IMR-90 (cell line): Measurements from ENCODE around the gene PADI1. TPM values are rescaled to one million over a fixed set of nuclear protein-coding genes. Genes with fewer than 3 reads are reported as not detected.

Experiments used
- ATAC-seq: fragments of 200-7000 bp; cut with Tn5 transposase; 2 replicates; pipeline ENCODE4 v1.9.1; 2020; ENCODE audit warnings: low read depth, mild to moderate bottlenecking, moderate library complexity
- BruUV-seq: library from RNA; stranded (reverse); fragments of 400-500 nt; replicated peaks from 2 replicates; lab custom pipeline; 2021; lab: Mats Ljungman, UMichigan
- CTCF ChIA-PET: fragments of 300-600 bp; formaldehyde crosslinking; extraction: SDS; loops from one replicate; lab custom pipeline; 2021; ENCODE audit warnings: antibody characterized with exemption; lab: Yijun Ruan, JAX
- POLR2A ChIA-PET: fragments of 300-600 bp; sonication (Branson Sonifier 250); formaldehyde crosslinking; loops from one replicate; lab custom pipeline; 2022; ENCODE audit warnings: antibody characterized with exemption; ENCODE audit not compliant: unreplicated experiment; lab: Charles Lee
- DNase-seq: peaks from one replicate; pipeline ENCODE4 v3.0.0; 2013
- H2AFZ ChIP-seq: replicated peaks from 2 replicates; pipeline ENCODE3; 2013; ENCODE audit warnings: low read length, mild to moderate bottlenecking; ENCODE audit not compliant: poor library complexity
- H2AK5ac ChIP-seq: 2 replicates; pipeline ENCODE4 v1.6.1; 2013; ENCODE audit warnings: low read depth, low read length, inconsistent platforms
- H2AK9ac ChIP-seq: replicated peaks from 2 replicates; pipeline ENCODE3; 2013; ENCODE audit warnings: mild to moderate bottlenecking, low read depth, low read length, moderate library complexity; ENCODE audit not compliant: poor library complexity
- H2BK120ac ChIP-seq: 2 replicates; pipeline ENCODE4 v1.6.1; 2013; ENCODE audit warnings: low read depth, low read length, inconsistent platforms
- H2BK15ac ChIP-seq: 3 replicates; pipeline ENCODE4 v1.6.1; 2013; ENCODE audit warnings: low read depth, low read length, inconsistent platforms
- H2BK20ac ChIP-seq: 2 replicates; pipeline ENCODE4 v1.6.1; 2013; ENCODE audit warnings: low read depth, mild to moderate bottlenecking, inconsistent platforms, low read length, moderate library complexity
- H2BK5ac ChIP-seq: 2 replicates; pipeline ENCODE4 v1.6.1; 2013; ENCODE audit warnings: mild to moderate bottlenecking, low read depth, low read length, inconsistent platforms; ENCODE audit not compliant: poor library complexity, severe bottlenecking
- H3K14ac ChIP-seq: replicated peaks from 2 replicates; pipeline ENCODE4 v1.6.1; 2013; ENCODE audit warnings: low read depth, low read length, inconsistent platforms
- H3K18ac ChIP-seq: 2 replicates; pipeline ENCODE4 v1.6.1; 2013; ENCODE audit warnings: low read depth, low read length, control low read depth
- H3K23ac ChIP-seq: 2 replicates; pipeline ENCODE4 v1.6.1; 2013; ENCODE audit warnings: low read depth, low read length, inconsistent platforms
- H3K27ac ChIP-seq: 2 replicates; pipeline ENCODE4 v1.5.1; 2013; ENCODE audit warnings: mild to moderate bottlenecking, control low read depth, low read length; ENCODE audit not compliant: insufficient read depth
- H3K27me3 ChIP-seq: 2 replicates; pipeline ENCODE4 v1.6.1; 2013; ENCODE audit warnings: low read length; ENCODE audit not compliant: control insufficient read depth, insufficient read depth
- H3K36me3 ChIP-seq: 2 replicates; pipeline ENCODE4 v1.6.1; 2013; ENCODE audit warnings: low read length, mixed read lengths; ENCODE audit not compliant: control insufficient read depth, insufficient read depth
- H3K4ac ChIP-seq: 2 replicates; pipeline ENCODE4 v1.6.1; 2013; ENCODE audit warnings: low read depth, low read length, inconsistent platforms
- H3K4me1 ChIP-seq: 2 replicates; pipeline ENCODE4 v1.6.1; 2013; ENCODE audit warnings: low read length, mixed read lengths; ENCODE audit not compliant: control insufficient read depth, insufficient read depth
- H3K4me2 ChIP-seq: 2 replicates; pipeline ENCODE4 v1.6.1; 2013; ENCODE audit warnings: low read depth, mild to moderate bottlenecking, control low read depth, low read length, moderate library complexity
- H3K4me3 ChIP-seq: 2 replicates; pipeline ENCODE4 v1.5.1; 2013; ENCODE audit warnings: low read depth, mild to moderate bottlenecking, control low read depth, low read length, moderate library complexity; ENCODE audit not compliant: insufficient read depth
- H3K56ac ChIP-seq: 2 replicates; pipeline ENCODE4 v1.6.1; 2013; ENCODE audit warnings: low read length, inconsistent platforms; ENCODE audit not compliant: insufficient read depth; ENCODE audit errors: extremely low read depth
- H3K79me1 ChIP-seq, 2 experiments: 2 replicates each; pipeline ENCODE4 v1.6.1; 2013; ENCODE audit warnings: low read length in 2 of 2, inconsistent platforms in 1 of 2, low read depth in 1 of 2
- H3K9ac ChIP-seq: 2 replicates; pipeline ENCODE4 v1.6.1; 2013; ENCODE audit warnings: low read depth, low read length, control low read depth
- H3K9me1 ChIP-seq: 2 replicates; pipeline ENCODE4 v1.6.1; 2013; ENCODE audit warnings: low read length, inconsistent platforms; ENCODE audit not compliant: insufficient read depth
- H3K9me3 ChIP-seq: 2 replicates; pipeline ENCODE4 v1.6.1; 2013; ENCODE audit warnings: low read length; ENCODE audit not compliant: control insufficient read depth, insufficient read depth
- H4K20me1 ChIP-seq: 2 replicates; pipeline ENCODE4 v1.6.1; 2013; ENCODE audit warnings: low read length, inconsistent platforms; ENCODE audit not compliant: insufficient read depth
- H4K5ac ChIP-seq: 2 replicates; pipeline ENCODE4 v1.6.1; 2013; ENCODE audit warnings: mild to moderate bottlenecking, low read depth, low read length, control low read depth
- H4K8ac ChIP-seq, 2 experiments: 2 replicates each; pipeline ENCODE4 v1.6.1; 2013; ENCODE audit warnings: low read depth in 2 of 2, low read length in 2 of 2, control low read depth in 1 of 2, inconsistent platforms in 1 of 2
- H4K91ac ChIP-seq: 2 replicates; pipeline ENCODE4 v1.6.1; 2013; ENCODE audit warnings: low read depth, low read length, inconsistent platforms; ENCODE audit not compliant: insufficient read depth
- BHLHE40 ChIP-seq: fragments of 150-350 bp; IDR thresholded peaks from 2 replicates; pipeline ENCODE4 v1.6.1; 2016; ENCODE audit warnings: mild to moderate bottlenecking, low read depth, low read length
- CEBPB ChIP-seq: IDR thresholded peaks from 2 replicates; pipeline ENCODE4 v1.6.1; 2012; ENCODE audit warnings: low read depth, low read length, improper control_type of control experiment
- FOS ChIP-seq: fragments of 150-350 bp; IDR thresholded peaks from 2 replicates; pipeline ENCODE4 v1.6.1; 2016; ENCODE audit warnings: low read depth, low read length
- MAFK ChIP-seq: IDR thresholded peaks from 2 replicates; pipeline ENCODE4 v1.6.1; 2012; ENCODE audit warnings: low read depth, low read length, improper control_type of control experiment
- MAZ ChIP-seq: IDR thresholded peaks from 2 replicates; pipeline ENCODE4 v1.6.1; 2012; ENCODE audit warnings: low read depth, mild to moderate bottlenecking, low read length, improper control_type of control experiment, moderate library complexity, borderline replicate concordance
- POLR2A ChIP-seq: IDR thresholded peaks from 2 replicates; pipeline ENCODE4 v1.6.1; 2012; ENCODE audit warnings: mild to moderate bottlenecking, low read depth, low read length
- RAD21 ChIP-seq: IDR thresholded peaks from 2 replicates; pipeline ENCODE4 v1.6.1; 2012; ENCODE audit warnings: low read length, improper control_type of control experiment
- RCOR1 ChIP-seq: IDR thresholded peaks from 2 replicates; pipeline ENCODE4 v1.6.1; 2012; ENCODE audit warnings: mild to moderate bottlenecking, low read length, improper control_type of control experiment; ENCODE audit not compliant: insufficient replicate concordance
- RFX5 ChIP-seq: IDR thresholded peaks from 2 replicates; pipeline ENCODE4 v1.8.0; 2012; ENCODE audit warnings: low read depth, mild to moderate bottlenecking, low read length, moderate library complexity
- SMC3 ChIP-seq: fragments of 150-350 bp; IDR thresholded peaks from 2 replicates; pipeline ENCODE4 v1.6.1; 2016; ENCODE audit warnings: low read depth, mild to moderate bottlenecking, antibody characterized with exemption, low read length, moderate library complexity
- WGBS, 2 experiments: methylation state at CpG; one replicate each; pipeline versions ENCODE4 v1.1.5 to v1.1.7; 2013; ENCODE audit warnings: missing lambda C conversion rate in 2 of 2; ENCODE audit not compliant: insufficient read length in 1 of 2; ENCODE audit errors: extremely low coverage in 2 of 2; 5-methylcytosine and 5-hydroxymethylcytosine counted together
- dilution Hi-C: fragments of 300-500 bp; cut with HindIII; formaldehyde crosslinking; loops from one replicate; pipeline ENCODE4 v1.14.3; 2018; ENCODE audit warnings: low sequenced_read_pairs; ENCODE audit not compliant: unreplicated experiment
- in situ Hi-C: fragments of 300-500 bp; cut with MboI; formaldehyde crosslinking; loops from 3 replicates; pipeline ENCODE4 v1.14.3; 2019; ENCODE audit warnings: low sequenced_read_pairs, inconsistent platforms, mixed read lengths
- intact Hi-C: fragments of 100-400 bp; cut with micrococcal nuclease; formaldehyde crosslinking; loops from 2 replicates; pipeline ENCODE4 v1.10.0; 2022
- polyA plus RNA-seq, 3 experiments: library from polyadenylated mRNA; depleted of rRNA; stranded (reverse); fragments of >200 nt; gene quantifications; 2 replicates each; pipeline ENCODE4 v1.2.3, GENCODE V29; 2012; ENCODE audit warnings: low replicate concordance in 1 of 3
- total RNA-seq: library from RNA; depleted of rRNA; stranded (reverse); fragments of >200 nt; gene quantifications from 2 replicates; pipeline ENCODE4 v1.2.3, GENCODE V29; 2012
- TF ChIP-seq, protein P1 (sequence below): fragments of 150-350 bp; IDR thresholded peaks from 2 replicates; pipeline ENCODE4 v1.6.1; 2017; ENCODE audit warnings: mild to moderate bottlenecking, antibody characterized with exemption, low read length, low read depth
- TF ChIP-seq, protein P2 (sequence below): fragments of 150-350 bp; IDR thresholded peaks from 2 replicates; pipeline ENCODE4 v1.6.1; 2016; ENCODE audit warnings: low read depth, mild to moderate bottlenecking, low read length, moderate library complexity, borderline replicate concordance

The PADI1 gene
- total and polyA plus RNA-seq, 2 of the 4 experiments (the other 2 are of a cell fraction) = 0.17 TPM; not detected in 1

DNA sequence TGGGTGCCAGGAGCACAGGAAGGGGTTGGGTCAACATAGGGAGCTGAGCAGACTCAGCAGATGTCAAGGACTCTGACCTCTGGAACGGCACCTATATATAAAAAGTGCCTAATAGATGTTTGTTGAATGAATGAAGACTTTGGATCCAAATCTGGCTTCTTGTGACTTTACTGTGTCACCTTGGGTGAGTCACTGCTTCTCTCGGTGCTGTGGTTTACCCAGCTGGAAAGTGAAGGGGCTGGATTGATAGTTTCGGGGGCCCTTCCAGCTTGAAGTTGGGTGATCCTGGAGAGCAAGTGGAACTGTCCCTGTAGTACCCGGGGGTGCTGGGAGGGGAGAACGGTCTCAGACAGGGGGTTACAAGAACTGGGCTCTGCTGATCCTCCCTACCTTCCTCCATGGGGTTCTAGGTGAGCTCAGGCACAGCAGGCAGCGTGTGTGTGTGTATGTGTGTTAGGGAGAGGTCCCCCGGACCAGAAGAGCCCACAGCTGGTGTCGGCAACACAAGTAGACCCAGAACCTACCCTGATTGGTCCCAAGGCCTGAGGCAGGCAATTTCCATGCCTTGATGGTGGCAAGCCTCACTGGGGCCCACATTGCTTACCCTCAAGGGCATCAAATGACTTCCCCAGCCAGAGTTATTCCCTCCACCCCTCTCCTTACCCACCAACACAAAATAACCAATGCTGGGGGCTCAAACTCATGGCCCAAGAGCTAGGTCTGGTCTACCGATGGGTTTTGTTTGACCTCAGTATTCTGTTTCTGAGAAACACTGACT, 5.5 kb upstream of the PADI1 start:
- in situ Hi-C loops (no loop called here), dilution Hi-C loops (no loop called here), intact Hi-C loops (no loop called here)
- no peak overlapping the region for H2BK15ac ChIP-seq
- peaks cover 5% of the 10 kb centered on the region for H3K27me3 ChIP-seq
- ATAC-seq = no peak
- peaks cover 7% of the 10 kb centered on the region for H3K9me1 ChIP-seq
- WGBS, 2 experiments = 100% methylated on average over 3 of the region's 9 CpGs; no CpG with 5 or more reads in 1 of the 2 experiments
- no peak overlapping the region; the same call in 1 of the 2 replicates for H4K91ac ChIP-seq
- no peak overlapping the region for H3K4me3 ChIP-seq
- H3K9me3 ChIP-seq = no peaks in the 10 kb centered on the region
- no peak overlapping the region for H3K56ac ChIP-seq
- no peaks in the 10 kb centered on the region for H4K20me1 ChIP-seq
- TF ChIP-seq RFX5 (no peak), MAZ (no peak), BHLHE40 (no peak), RCOR1 (no peak), CEBPB (no peak), FOS (no peak), SMC3 (no peak), MAFK (no peak), RAD21 (no peak), POLR2A (no peak)
- TF ChIP-seq, protein P1, sequence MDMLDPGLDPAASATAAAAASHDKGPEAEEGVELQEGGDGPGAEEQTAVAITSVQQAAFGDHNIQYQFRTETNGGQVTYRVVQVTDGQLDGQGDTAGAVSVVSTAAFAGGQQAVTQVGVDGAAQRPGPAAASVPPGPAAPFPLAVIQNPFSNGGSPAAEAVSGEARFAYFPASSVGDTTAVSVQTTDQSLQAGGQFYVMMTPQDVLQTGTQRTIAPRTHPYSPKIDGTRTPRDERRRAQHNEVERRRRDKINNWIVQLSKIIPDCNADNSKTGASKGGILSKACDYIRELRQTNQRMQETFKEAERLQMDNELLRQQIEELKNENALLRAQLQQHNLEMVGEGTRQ = no peak
- TF ChIP-seq, protein P2, sequence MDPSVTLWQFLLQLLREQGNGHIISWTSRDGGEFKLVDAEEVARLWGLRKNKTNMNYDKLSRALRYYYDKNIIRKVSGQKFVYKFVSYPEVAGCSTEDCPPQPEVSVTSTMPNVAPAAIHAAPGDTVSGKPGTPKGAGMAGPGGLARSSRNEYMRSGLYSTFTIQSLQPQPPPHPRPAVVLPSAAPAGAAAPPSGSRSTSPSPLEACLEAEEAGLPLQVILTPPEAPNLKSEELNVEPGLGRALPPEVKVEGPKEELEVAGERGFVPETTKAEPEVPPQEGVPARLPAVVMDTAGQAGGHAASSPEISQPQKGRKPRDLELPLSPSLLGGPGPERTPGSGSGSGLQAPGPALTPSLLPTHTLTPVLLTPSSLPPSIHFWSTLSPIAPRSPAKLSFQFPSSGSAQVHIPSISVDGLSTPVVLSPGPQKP = no peak
- peak; percentile 22 for DNase-seq
- H3K9ac ChIP-seq = no peak overlapping the region
- no peak overlapping the region; the same call in 1 of the 2 replicates for H3K14ac ChIP-seq
- ChIA-PET POLR2A (no interaction called here), CTCF (no interaction called here)
- H3K27ac ChIP-seq = no peak overlapping the region
- peak overlapping the region; percentile 44; the same call in 1 of the 2 replicates for H2BK120ac ChIP-seq
- H2BK5ac ChIP-seq = no peak overlapping the region
- H3K23ac ChIP-seq = no peak overlapping the region
- peak overlapping the region; percentile 23 for H2AFZ ChIP-seq
- H3K79me1 ChIP-seq = no peaks in the 10 kb centered on the region
- H3K4ac ChIP-seq = peak overlapping the region; percentile 22; the same call in 1 of the 2 replicates
- H4K5ac ChIP-seq = no peak overlapping the region
- H2AK5ac ChIP-seq = 0 out of 2 replicates have a peak overlapping the region, but pooled peaks have one; percentile 23
- H3K36me3 ChIP-seq = no peaks in the 10 kb centered on the region
- no peak overlapping the region for H3K4me2 ChIP-seq
- peak overlapping the region; percentile 50 for H2BK20ac ChIP-seq
- no peak overlapping the region for H2AK9ac ChIP-seq
- peak overlapping the region in 1 of 2 experiments; percentile 10; a peak in 1 of 4 replicates for H4K8ac ChIP-seq
- peaks cover 3% of the 10 kb centered on the region for H3K4me1 ChIP-seq
- BruUV-seq = no TSS peak
- no peak overlapping the region for H3K18ac ChIP-seq
